ENCODE results near the gene HDAC7.

DNA sequence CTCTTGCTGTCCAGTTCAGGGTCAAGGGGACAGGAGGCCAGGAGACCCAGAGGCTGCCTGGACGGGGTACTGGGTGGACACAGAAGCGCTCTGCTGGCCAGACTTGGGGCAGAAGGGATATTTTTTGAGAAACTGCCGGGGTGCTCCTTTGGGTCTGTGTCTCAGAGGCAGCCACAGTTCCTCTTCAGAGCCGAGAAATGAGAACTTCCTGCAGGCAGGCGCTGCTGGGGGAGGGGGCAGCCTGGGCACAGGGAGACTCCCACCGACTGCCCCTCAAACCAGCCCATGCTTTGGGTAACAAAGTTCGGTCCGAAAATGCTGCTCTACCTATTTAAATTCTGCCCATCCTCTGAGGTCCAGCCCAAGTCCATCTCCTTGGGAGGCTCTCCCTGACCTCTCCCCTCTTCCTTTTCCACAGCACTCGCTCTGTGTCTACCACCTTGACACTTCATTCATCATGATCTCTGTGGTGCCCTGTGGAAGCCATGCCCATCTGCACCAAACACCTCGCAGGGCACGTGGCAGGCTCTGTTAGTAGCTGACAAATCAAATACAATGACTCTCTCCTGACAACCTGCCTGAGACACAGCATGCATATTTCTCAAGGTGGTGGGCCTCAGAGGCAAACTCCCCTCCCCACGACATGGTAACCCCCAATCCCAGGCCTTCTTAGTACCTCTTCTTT, 16.4 kb downstream of the HDAC7 start:
- TF ChIP-seq FOXM1 (IDR thresholded peaks at IDR 0.05; ENCODE audit: borderline replicate concordance), result no peak
- TF ChIP-seq SP1 (IDR thresholded peaks at IDR 0.05), result no peak
- no peak for TF ChIP-seq BHLHE40 (IDR thresholded peaks at IDR 0.05; ENCODE audit: borderline replicate concordance)
- TF ChIP-seq TARDBP (IDR thresholded peaks at IDR 0.05), result no peak
- no peak for TF ChIP-seq ARNT (IDR thresholded peaks at IDR 0.05)
- no peak for TF ChIP-seq FOXA1 (IDR thresholded peaks at IDR 0.05)
- no peak for TF ChIP-seq SUZ12 (IDR thresholded peaks at IDR 0.05)
- TF ChIP-seq ELF4 (IDR thresholded peaks at IDR 0.05), result no peak
- TF ChIP-seq ZNF384 (IDR thresholded peaks at IDR 0.05), result no peak
- no peak for TF ChIP-seq LEF1 (IDR thresholded peaks at IDR 0.05; ENCODE audit: borderline replicate concordance)
- TF ChIP-seq, protein P1, sequence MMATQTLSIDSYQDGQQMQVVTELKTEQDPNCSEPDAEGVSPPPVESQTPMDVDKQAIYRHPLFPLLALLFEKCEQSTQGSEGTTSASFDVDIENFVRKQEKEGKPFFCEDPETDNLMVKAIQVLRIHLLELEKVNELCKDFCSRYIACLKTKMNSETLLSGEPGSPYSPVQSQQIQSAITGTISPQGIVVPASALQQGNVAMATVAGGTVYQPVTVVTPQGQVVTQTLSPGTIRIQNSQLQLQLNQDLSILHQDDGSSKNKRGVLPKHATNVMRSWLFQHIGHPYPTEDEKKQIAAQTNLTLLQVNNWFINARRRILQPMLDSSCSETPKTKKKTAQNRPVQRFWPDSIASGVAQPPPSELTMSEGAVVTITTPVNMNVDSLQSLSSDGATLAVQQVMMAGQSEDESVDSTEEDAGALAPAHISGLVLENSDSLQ (IDR thresholded peaks at IDR 0.05), result no peak
